HepG2 (cell line): ENCODE data around the gene ARHGDIA. TPM values are rescaled to one million over a fixed set of nuclear protein-coding genes. Genes with fewer than 3 reads are reported as not detected.

Experiments used
- ATAC-seq: fragments of 200-7000 bp; cut with Tn5 transposase; 3 replicates; pipeline ENCODE4 v1.9.1; 2020; ENCODE audit warnings: mild to moderate bottlenecking, moderate library complexity
- BruUV-seq: library from RNA; stranded (reverse); fragments of 400-500 nt; replicated peaks from 2 replicates; lab custom pipeline; 2021; lab: Mats Ljungman, UMichigan
- CTCF ChIA-PET: fragments of 300-600 bp; formaldehyde crosslinking; extraction: SDS; loops from one replicate; lab custom pipeline; 2021; ENCODE audit warnings: low total read pairs, inconsistent platforms, low intra/inter-chr PET ratio; lab: Yijun Ruan, JAX
- POLR2A ChIA-PET: fragments of 350-600 bp; sonication (Branson Sonifier 250); formaldehyde crosslinking; loops from one replicate; lab custom pipeline; 2020; ENCODE audit warnings: antibody characterized with exemption, inconsistent platforms; lab: Yijun Ruan, JAX
- DNase-seq: peaks from one replicate; pipeline ENCODE4 v3.0.0-alpha.2; 2015; ENCODE audit warnings: low spot score
- FAIRE-seq: peaks from 3 replicates; lab custom pipeline; 2011; peaks lifted over from hg19 to GRCh38; lab: Jason Lieb, UNC
- H2AFZ ChIP-seq: one replicate; pipeline ENCODE4 v1.6.1; 2011; ENCODE audit warnings: low read length, inconsistent platforms
- H3K27ac ChIP-seq: fragments of 300-600 bp; 3 replicates; pipeline ENCODE4 v1.8.0; 2011; ENCODE audit warnings: mixed run types, mild to moderate bottlenecking, mixed read lengths, low read length, inconsistent platforms; ENCODE audit not compliant: insufficient read depth; ENCODE audit errors: extremely low read length
- H3K27me3 ChIP-seq, 2 experiments: fragments of 200-600 bp in 1 of 2; 2 replicates in 1 of 2; 3 replicates in 1 of 2; pipeline versions ENCODE4 v1.6.0 to v1.8.0; 2011; ENCODE audit warnings: low read length in 2 of 2, mild to moderate bottlenecking in 2 of 2, moderate library complexity in 2 of 2, inconsistent platforms in 1 of 2; ENCODE audit not compliant: insufficient read depth in 2 of 2, control insufficient read depth in 1 of 2
- H3K36me3 ChIP-seq, 2 experiments: fragments of 200-600 bp in 1 of 2; replicated peaks in 1 of 2; 2 replicates in 1 of 2; 3 replicates in 1 of 2; pipeline versions ENCODE4 v1.5.1 to v1.8.0; 2011; ENCODE audit warnings: low read length in 2 of 2, inconsistent platforms in 1 of 2; ENCODE audit not compliant: insufficient read depth in 2 of 2, control insufficient read depth in 1 of 2
- H3K4me1 ChIP-seq: 2 replicates; pipeline ENCODE4 v1.5.1; 2012; ENCODE audit warnings: low read length, inconsistent platforms; ENCODE audit not compliant: insufficient read depth
- H3K4me2 ChIP-seq: 2 replicates; pipeline ENCODE4 v1.6.0; 2011; ENCODE audit warnings: low read depth, low read length, inconsistent platforms
- H3K4me3 ChIP-seq, 3 experiments: fragments of 200-600 bp in 1 of 3; sonication (generic), shearing (Covaris generic) in 1 of 3; replicated peaks in 1 of 3; 2 replicates each; pipeline ENCODE4 v1.5.1; 2011 to 2016; ENCODE audit warnings: low read length in 3 of 3, inconsistent platforms in 2 of 3, low read depth in 2 of 3, mild to moderate bottlenecking in 2 of 3, control low read depth in 1 of 3, mixed read lengths in 1 of 3; ENCODE audit not compliant: insufficient read depth in 1 of 3
- H3K79me2 ChIP-seq: one replicate; pipeline ENCODE4 v1.6.1; 2011; ENCODE audit warnings: low read length, inconsistent platforms; ENCODE audit not compliant: insufficient read depth
- H3K9ac ChIP-seq: 2 replicates; pipeline ENCODE4 v1.6.0; 2011; ENCODE audit warnings: mild to moderate bottlenecking, low read depth, low read length, inconsistent platforms; ENCODE audit not compliant: insufficient read depth
- H3K9me3 ChIP-seq: 2 replicates; pipeline ENCODE4 v1.5.1; 2012; ENCODE audit warnings: mild to moderate bottlenecking, low read length
- H4K20me1 ChIP-seq: 2 replicates; pipeline ENCODE4 v1.6.0; 2011; ENCODE audit warnings: inconsistent platforms, mild to moderate bottlenecking, low read length, moderate library complexity; ENCODE audit not compliant: insufficient read depth
- HNRNPK ChIP-seq: fragments of 200-400 bp; formaldehyde crosslinking; IDR thresholded peaks from 2 replicates; pipeline ENCODE4 v1.6.1; 2018; ENCODE audit warnings: low read length, low read depth, moderate library complexity, mild to moderate bottlenecking; ENCODE audit not compliant: poor library complexity, severe bottlenecking
- MXI1 ChIP-seq: IDR thresholded peaks from 3 replicates; pipeline ENCODE4 v1.6.1; 2012; ENCODE audit warnings: low read depth, low read length, inconsistent platforms, borderline replicate concordance
- POLR2A ChIP-seq, 2 experiments: IDR thresholded peaks; 2 replicates each; pipeline ENCODE4 v1.6.1; 2011; ENCODE audit warnings: low read depth in 2 of 2, low read length in 2 of 2, mild to moderate bottlenecking in 1 of 2, moderate library complexity in 1 of 2; ENCODE audit not compliant: insufficient read depth in 1 of 2
- POLR2G ChIP-seq: fragments of 200-400 bp; formaldehyde crosslinking; IDR thresholded peaks from 2 replicates; pipeline ENCODE4 v1.6.1; 2018; ENCODE audit warnings: mild to moderate bottlenecking, low read depth, low read length, moderate library complexity
- RBFOX2 ChIP-seq: fragments of 200-400 bp; formaldehyde crosslinking; IDR thresholded peaks from 2 replicates; pipeline ENCODE4 v1.6.1; 2017; ENCODE audit warnings: low read depth, mild to moderate bottlenecking, low read length
- ZBTB21 ChIP-seq: sonication (generic); formaldehyde crosslinking; IDR thresholded peaks from 2 replicates; pipeline ENCODE4 v1.4.0; 2020; ENCODE audit warnings: missing genetic modification reagents
- ZNF354B ChIP-seq: sonication (generic); formaldehyde crosslinking; IDR thresholded peaks from 2 replicates; pipeline ENCODE4 v1.8.0; 2022; ENCODE audit warnings: mild to moderate bottlenecking, missing genetic modification reagents
- ZNF83 ChIP-seq: sonication (generic); formaldehyde crosslinking; IDR thresholded peaks from 2 replicates; pipeline ENCODE4 v1.4.0; 2020; ENCODE audit warnings: missing genetic modification reagents, mild to moderate bottlenecking, borderline replicate concordance
- ZNF879 ChIP-seq: sonication (generic); formaldehyde crosslinking; IDR thresholded peaks from 2 replicates; pipeline ENCODE4 v1.8.1; 2023; ENCODE audit warnings: missing genetic modification reagents
- WGBS: methylation state at CpG from one replicate; pipeline ENCODE4 v1.1.6; 2017; ENCODE audit warnings: low lambda C conversion rate; 5-methylcytosine and 5-hydroxymethylcytosine counted together
- in situ Hi-C: cut with HindIII; loops from 2 replicates; pipeline ENCODE4 v1.10.0; 2017; ENCODE audit warnings: low pct_unique_long_range_greater_than_20kb; ENCODE audit not compliant: extremely low pct_ligation_motif_present
- intact Hi-C: fragments of 100-400 bp; cut with micrococcal nuclease; formaldehyde crosslinking; loops from one replicate; pipeline ENCODE4 v1.10.0; 2022; ENCODE audit not compliant: unreplicated experiment
- polyA plus RNA-seq, 8 experiments: library from polyadenylated mRNA; depleted of rRNA in 3 of 8; stranded (reverse) in 7 of 8; unstranded in 1 of 8; fragments of >200 nt; fragmentation: Illumina TruSeq in 4 of 8; extraction: Trizol in 4 of 8; gene quantifications; 2 replicates each; pipeline versions ENCODE4 v1.2.1 to v1.2.3, GENCODE V29; 2011 to 2016; ENCODE audit warnings: low read depth in 4 of 8, missing spikeins in 1 of 8, mixed read lengths in 1 of 8; ENCODE audit not compliant: insufficient read depth in 1 of 8
- total RNA-seq, 5 experiments: library from RNA; depleted of rRNA; stranded (reverse); fragments of >200 nt; fragmentation: Illumina TruSeq; extraction: Trizol; gene quantifications; 2 replicates each; pipeline ENCODE4 v1.2.3, GENCODE V29; 2016; ENCODE audit warnings: low read depth in 1 of 5
- TF ChIP-seq, protein P1 (sequence below): sonication (generic); formaldehyde crosslinking; IDR thresholded peaks from 2 replicates; pipeline ENCODE4 v1.4.0; 2020; ENCODE audit warnings: missing genetic modification reagents
- TF ChIP-seq, protein P2 (sequence below): IDR thresholded peaks from 2 replicates; pipeline ENCODE4 v1.6.1; 2016; ENCODE audit warnings: low read depth, borderline replicate concordance
- TF ChIP-seq, protein P3 (sequence below), 2 experiments: sonication (generic) in 1 of 2; formaldehyde crosslinking in 1 of 2; IDR thresholded peaks; 2 replicates each; pipeline versions ENCODE4 v1.6.1 to v1.9.0; 2014 to 2022; ENCODE audit warnings: antibody characterized with exemption in 1 of 2, borderline replicate concordance in 1 of 2, inconsistent platforms in 1 of 2, low read depth in 1 of 2, missing genetic modification reagents in 1 of 2

The ARHGDIA gene
- total and polyA plus RNA-seq, 2 of the 13 experiments (the other 11 are each of a cell fraction or from before 2014, with no cell fraction given) = 40.0 to 64.0 TPM

DNA sequence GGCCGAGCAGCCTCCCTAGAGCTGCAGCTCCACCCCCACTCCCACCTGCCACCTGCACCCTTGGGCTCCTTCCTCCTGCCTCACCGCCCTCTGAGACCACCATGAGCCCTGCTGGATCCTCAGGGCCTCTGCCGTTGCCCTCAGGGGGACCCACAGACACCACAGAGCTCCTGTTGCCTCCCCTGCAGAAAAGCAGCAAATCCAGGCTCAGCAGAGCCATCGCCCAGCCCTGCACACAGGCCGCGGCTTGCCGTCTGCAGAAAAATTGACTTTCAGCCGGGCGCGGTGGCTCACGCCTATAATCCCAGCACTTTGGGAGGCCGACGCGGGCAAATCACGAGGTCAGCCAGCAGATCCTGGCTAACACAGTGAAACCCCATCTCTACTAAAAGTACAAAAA, 29.3 kb downstream of the ARHGDIA start:
- 89% methylated on average over 14 of the region's 15 CpGs for WGBS
- Histone ChIP-seq H2AFZ (no peak overlapping the region), H4K20me1 (peaks cover 6% of the 10 kb centered on the region; the same call in 1 of the 2 replicates), H3K27ac (no peak overlapping the region), H3K9me3 (no peaks in the 10 kb centered on the region), H3K4me1 (peaks cover 35% of the 10 kb centered on the region), H3K79me2 (no peaks in the 10 kb centered on the region), H3K4me2 (no peak overlapping the region), H3K9ac (no peak overlapping the region), H3K36me3 (peaks cover 32 to 43% of the 10 kb centered on the region in 2 experiments), H3K4me3 (no peak overlapping the region; a peak in 1 of 6 replicates), H3K27me3 (no peaks in the 10 kb centered on the region)
- in situ Hi-C loops = no loop called here
- DNase-seq = no peak
- no peak for FAIRE-seq
- POLR2A ChIA-PET = interaction anchor here (1.0 to 8.9 kb wide), 9 partner anchors 8 to 115 kb away, joined by 3 to 40 read pairs (median 6); partner anchors contain the start of genes MCRIP1 and P4HB
- intact Hi-C loops = no loop called here
- CTCF ChIA-PET = no interaction called here
- peak; percentile 0 for ATAC-seq
- no TSS peak for BruUV-seq
- TF ChIP-seq ZBTB21 (CRISPR knock-in tag) (no peak), ZNF354B (CRISPR knock-in tag) (no peak), ZNF879 (CRISPR knock-in tag) (no peak), RBFOX2 (0 out of 2 replicates have a peak, but pooled peaks have one; percentile 8), POLR2G (peak; percentile 29; the same call in 1 of the 2 replicates), HNRNPK (no peak), ZNF83 (CRISPR knock-in tag) (no peak), POLR2A (IDR thresholded peaks at IDR 0.05; ENCODE audit: insufficient read depth in 1 of 2, low read depth in 2 of 2, low read length in 2 of 2) (peak in 1 of 2 experiments; percentile 25; a peak in 1 of 4 replicates), MXI1 (no peak)
- TF ChIP-seq, protein P1, sequence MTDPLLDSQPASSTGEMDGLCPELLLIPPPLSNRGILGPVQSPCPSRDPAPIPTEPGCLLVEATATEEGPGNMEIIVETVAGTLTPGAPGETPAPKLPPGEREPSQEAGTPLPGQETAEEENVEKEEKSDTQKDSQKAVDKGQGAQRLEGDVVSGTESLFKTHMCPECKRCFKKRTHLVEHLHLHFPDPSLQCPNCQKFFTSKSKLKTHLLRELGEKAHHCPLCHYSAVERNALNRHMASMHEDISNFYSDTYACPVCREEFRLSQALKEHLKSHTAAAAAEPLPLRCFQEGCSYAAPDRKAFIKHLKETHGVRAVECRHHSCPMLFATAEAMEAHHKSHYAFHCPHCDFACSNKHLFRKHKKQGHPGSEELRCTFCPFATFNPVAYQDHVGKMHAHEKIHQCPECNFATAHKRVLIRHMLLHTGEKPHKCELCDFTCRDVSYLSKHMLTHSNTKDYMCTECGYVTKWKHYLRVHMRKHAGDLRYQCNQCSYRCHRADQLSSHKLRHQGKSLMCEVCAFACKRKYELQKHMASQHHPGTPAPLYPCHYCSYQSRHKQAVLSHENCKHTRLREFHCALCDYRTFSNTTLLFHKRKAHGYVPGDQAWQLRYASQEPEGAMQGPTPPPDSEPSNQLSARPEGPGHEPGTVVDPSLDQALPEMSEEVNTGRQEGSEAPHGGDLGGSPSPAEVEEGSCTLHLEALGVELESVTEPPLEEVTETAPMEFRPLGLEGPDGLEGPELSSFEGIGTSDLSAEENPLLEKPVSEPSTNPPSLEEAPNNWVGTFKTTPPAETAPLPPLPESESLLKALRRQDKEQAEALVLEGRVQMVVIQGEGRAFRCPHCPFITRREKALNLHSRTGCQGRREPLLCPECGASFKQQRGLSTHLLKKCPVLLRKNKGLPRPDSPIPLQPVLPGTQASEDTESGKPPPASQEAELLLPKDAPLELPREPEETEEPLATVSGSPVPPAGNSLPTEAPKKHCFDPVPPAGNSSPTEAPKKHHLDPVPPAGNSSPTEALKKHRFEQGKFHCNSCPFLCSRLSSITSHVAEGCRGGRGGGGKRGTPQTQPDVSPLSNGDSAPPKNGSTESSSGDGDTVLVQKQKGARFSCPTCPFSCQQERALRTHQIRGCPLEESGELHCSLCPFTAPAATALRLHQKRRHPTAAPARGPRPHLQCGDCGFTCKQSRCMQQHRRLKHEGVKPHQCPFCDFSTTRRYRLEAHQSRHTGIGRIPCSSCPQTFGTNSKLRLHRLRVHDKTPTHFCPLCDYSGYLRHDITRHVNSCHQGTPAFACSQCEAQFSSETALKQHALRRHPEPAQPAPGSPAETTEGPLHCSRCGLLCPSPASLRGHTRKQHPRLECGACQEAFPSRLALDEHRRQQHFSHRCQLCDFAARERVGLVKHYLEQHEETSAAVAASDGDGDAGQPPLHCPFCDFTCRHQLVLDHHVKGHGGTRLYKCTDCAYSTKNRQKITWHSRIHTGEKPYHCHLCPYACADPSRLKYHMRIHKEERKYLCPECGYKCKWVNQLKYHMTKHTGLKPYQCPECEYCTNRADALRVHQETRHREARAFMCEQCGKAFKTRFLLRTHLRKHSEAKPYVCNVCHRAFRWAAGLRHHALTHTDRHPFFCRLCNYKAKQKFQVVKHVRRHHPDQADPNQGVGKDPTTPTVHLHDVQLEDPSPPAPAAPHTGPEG (CRISPR knock-in tag) = no peak
- TF ChIP-seq, protein P2, sequence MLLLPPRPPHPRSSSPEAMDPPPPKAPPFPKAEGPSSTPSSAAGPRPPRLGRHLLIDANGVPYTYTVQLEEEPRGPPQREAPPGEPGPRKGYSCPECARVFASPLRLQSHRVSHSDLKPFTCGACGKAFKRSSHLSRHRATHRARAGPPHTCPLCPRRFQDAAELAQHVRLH (CRISPR knock-in tag) = no peak
- TF ChIP-seq, protein P3, sequence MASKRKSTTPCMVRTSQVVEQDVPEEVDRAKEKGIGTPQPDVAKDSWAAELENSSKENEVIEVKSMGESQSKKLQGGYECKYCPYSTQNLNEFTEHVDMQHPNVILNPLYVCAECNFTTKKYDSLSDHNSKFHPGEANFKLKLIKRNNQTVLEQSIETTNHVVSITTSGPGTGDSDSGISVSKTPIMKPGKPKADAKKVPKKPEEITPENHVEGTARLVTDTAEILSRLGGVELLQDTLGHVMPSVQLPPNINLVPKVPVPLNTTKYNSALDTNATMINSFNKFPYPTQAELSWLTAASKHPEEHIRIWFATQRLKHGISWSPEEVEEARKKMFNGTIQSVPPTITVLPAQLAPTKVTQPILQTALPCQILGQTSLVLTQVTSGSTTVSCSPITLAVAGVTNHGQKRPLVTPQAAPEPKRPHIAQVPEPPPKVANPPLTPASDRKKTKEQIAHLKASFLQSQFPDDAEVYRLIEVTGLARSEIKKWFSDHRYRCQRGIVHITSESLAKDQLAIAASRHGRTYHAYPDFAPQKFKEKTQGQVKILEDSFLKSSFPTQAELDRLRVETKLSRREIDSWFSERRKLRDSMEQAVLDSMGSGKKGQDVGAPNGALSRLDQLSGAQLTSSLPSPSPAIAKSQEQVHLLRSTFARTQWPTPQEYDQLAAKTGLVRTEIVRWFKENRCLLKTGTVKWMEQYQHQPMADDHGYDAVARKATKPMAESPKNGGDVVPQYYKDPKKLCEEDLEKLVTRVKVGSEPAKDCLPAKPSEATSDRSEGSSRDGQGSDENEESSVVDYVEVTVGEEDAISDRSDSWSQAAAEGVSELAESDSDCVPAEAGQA (IDR thresholded peaks at IDR 0.05; ENCODE audit: low read depth) = no peak
- TF ChIP-seq, protein P3 (CRISPR knock-in tag; IDR thresholded peaks at IDR 0.05; ENCODE audit: borderline replicate concordance) = no peak
